Activated gamma-delta T cell treated with anti-CD3 and anti-CD28 coated beads, Interleukin-2, amount 50 U/mL, for 16 hours (primary cell): ENCODE data around the gene SND1.
"Not testable (repeated sequence)": the region's sequence is repeated elsewhere in the genome, so short reads cannot be mapped to it uniquely, and the experiment has no call there.

Experiments
- DNase-seq: peaks from one replicate; pipeline ENCODE4 v3.0.0-alpha.2; 2020; ENCODE audit warnings: low read depth

The SND1 gene

DNA sequence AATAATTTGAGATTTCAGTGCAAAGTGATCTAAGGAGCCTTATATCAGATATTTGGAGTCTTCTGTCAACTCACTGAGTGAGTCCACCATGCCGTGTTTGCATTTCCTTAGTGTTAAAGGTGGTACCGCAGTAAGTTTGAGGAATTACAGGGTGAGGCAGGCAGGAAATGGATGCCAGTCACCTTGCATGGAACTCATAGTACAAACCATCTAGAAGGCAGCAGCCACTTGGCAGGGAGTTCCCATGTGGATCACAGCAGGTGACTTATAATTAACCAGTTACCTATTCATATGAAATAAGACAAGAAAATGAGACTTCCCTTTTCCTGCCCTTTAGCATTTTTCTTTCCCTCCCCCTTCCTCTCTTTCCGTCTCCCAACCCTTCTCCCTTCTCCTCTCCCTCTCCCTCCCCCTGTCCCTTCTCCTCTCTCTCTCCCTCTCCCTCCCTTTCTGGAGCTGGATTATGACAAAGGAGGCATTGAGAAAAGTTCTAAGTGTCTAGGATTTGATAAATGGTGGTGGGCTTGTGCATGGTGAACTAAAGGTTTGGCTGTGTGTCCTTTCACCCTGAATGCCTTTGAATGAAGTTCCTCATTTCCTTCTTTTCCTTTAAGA, 285.2 kb downstream of the SND1 start:
- no peak for DNase-seq

- no peak for DNase-seq
Measured at GRCh38 chr7:127938588-127938987, 286.6 kb downstream of the SND1 start.

DNA sequence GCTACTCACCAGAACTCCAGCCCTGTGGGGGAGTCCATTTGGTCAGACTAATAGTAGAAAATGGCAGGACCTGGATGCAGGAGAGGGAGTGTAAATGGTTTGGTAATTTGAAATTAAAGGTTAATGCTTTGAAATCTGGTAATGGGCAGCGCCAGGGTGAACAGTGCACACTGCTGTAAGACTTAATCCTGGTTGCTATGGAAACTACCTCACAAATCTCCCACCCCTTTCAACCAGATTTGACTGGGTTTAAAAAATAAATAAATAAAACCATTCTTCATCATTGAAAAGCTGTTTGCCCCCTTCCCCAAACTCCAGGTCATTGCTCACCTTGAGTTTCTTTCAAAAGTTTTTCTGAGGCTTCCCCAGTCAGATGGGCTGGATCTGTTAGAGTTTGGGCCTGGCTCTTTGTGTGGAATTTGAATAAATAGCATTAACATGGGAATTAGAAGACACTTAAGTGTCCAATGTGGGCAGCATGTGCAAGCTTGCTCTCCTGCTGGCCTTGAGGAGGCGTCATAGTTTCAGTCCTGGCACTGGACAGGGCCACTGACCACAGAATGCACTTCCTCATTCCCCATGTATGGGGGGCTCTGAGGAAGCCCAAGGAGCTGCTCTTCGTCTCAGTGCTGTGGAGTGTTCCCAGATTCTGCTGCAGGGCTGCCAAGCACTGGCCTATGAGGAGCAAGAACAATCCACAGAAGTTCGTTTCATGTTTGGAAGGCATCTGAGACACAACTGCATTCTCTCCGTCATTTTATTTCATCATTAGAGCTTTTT, 288.6 kb downstream of the SND1 start:
- DNase-seq: no peak

DNA sequence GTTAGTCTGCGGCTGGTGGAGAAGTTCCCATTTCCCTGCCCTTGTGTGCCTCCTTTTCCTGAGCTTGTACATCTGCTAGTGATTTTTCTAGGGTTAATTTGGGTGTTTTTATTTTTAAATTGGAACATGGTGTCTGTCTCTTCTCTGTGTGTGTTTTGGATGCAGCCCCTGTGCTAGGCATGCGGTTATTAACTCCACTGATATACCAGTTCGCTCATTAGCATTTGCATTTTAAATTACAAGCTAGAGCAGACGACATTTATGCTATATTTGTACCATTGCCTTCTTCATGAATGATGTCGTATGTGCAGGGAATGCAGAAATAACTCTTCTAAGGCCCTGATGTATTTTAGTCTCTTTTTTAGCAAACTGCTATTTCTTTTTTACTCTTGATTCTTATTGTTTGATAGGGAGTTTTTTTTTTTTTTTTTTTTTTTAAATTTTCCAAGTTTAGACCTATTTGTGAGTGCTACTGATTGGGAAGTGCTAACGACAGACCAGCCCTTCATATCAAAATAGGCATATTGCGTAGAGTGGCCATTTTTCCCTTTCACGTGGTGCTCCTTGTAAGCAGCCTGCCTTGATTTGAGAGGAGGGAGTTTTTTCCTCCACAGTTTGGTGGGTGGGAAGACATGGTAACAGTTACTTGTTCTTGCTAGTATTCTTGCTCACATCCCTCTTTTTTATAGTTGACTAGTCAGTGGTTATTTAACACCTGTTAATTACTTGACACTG, 289.6 kb downstream of the SND1 start:
- DNase-seq: no peak

DNA sequence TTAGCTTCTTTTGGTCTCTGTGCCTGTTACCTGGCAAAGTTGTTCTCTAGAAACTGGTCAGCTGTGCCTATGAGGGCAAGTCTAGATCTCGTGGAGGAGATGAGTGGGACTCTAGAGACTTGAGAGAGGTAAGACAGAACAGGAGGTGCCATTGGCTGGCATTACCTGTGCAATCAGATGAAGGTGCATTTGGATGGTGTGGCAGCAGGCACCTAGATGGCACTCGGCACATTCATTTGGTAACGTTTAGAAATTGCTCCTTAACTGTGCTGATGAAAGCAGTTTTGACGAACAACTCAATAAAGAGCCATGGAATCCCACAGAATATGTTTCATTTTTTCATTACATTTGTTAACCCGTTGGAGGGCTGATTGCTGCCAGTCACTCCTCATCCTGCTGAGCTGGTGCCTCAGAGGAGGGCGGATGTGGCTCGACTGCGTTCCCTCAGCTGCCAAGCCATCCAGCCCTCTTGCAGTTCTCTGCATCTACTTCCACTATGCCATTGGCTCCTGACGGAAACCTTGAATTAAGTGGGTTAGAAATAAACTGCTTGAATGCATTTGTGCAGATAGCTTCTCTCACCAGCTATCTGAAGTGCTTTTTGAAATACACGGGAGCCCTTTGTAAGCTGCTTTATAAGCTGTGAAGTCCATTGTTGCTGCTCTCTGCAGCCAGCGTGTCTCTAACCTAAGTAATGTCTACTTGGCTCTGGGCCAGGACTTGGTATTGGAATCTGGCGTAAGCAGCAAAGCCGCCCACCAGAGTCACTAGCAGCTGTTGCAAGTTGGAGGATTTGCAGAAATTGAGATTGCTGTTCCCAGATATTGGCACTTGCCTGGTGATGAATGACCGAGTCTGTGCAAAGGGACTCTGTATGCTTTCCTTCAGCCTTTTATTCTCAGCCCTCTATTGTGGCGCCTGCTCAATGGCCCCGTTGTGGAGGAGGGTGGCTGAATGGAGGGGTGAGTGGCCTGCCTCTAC, 291.8 kb downstream of the SND1 start:
- no peak for DNase-seq

- no peak for DNase-seq
Measured at GRCh38 chr7:127946111-127946510, 294.1 kb downstream of the SND1 start.

DNA sequence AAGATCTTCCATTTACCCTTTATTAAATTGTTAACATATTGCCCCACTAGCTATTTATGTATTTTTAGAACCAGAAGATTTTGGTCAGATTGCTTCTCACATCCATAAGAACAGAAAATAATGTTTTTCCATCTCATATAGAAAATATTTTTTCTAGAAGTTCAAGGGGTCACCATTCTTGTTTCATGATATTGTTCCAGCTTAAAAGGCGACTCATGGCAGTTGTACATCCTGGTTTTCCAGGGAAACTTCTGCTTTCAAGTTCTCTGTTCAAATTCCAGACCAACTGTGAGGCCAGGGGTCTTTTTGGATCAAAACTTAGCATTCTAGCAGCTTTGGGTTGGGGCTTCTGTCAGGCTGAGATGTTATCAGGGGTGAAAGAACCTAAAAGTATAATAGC, 294.9 kb downstream of the SND1 start:
- no peak for DNase-seq

- no peak for DNase-seq
Measured at GRCh38 chr7:127948312-127948711, 296.3 kb downstream of the SND1 start.

DNA sequence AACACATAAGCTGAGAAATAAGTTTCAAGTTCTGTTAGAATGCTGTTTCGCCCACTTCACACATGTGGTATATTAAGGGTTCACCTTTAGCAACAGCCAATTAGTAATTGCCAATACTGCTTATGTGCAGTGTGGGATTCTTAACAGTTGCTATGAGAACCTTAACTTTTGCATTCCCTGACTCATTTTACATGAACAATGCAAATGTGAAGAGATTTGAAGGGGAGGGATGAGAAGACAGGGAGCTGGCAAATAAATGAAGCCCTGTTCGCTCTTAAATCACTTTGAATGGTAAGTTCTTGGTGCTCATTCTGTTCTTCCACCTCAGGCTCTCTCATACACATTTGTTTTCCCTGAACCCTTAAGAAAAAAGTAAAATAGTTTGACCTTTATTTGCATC, 296.9 kb downstream of the SND1 start:
- no peak for DNase-seq

- no peak for DNase-seq
Measured at GRCh38 chr7:127949769-127950222, 297.8 kb downstream of the SND1 start.

- no peak for DNase-seq
Measured at GRCh38 chr7:127950233-127950935, 298.4 kb downstream of the SND1 start.

GRCh38 chr7:127953423-127954356, 301.7 kb downstream of the SND1 start:
- DNase-seq: no peak

DNA sequence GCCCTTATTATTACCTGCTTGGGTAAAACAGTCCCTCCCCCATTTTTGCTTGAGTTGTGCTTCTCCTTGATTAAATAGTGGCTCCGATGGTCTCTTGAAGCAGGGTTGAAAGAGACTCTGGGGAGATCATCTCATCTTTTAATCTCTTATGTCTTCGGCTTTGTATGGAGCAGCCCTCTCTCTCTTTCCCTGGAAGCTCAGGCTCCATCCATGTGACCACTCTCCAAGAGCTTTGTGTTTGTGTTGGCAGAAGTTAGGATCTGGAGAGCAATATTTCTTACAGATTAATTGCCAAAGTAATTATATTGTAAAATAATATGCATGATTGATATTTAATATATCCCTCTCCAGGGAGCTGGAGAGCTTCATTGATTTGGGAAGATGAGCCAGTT, 302.4 kb downstream of the SND1 start:
- DNase-seq: no peak

DNA sequence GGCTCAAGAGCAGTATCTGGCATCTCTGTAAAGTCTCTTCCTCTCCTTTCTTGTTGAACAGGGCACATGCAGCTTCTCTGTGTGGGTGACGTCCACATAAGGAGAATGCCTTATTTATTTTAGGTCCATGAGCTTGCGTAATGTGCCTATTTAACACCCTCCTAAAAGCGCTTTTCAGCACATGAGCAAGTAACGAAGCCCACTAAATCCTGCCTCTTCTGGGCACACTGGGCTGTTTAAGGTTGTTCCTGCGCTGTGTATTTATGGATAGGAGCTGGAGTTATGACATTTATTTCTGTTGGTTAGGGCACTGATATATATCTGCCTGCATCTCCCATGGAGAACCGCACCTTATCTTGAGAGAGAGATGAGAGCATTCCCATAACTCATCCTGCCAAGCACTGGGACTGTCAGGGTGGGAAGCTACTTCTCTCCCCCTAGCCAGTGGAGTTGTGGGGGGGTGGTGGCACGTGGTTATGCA, 303.1 kb downstream of the SND1 start:
- no peak for DNase-seq

- DNase-seq: no peak
Measured at GRCh38 chr7:127957886-127958285, 305.9 kb downstream of the SND1 start.

DNA sequence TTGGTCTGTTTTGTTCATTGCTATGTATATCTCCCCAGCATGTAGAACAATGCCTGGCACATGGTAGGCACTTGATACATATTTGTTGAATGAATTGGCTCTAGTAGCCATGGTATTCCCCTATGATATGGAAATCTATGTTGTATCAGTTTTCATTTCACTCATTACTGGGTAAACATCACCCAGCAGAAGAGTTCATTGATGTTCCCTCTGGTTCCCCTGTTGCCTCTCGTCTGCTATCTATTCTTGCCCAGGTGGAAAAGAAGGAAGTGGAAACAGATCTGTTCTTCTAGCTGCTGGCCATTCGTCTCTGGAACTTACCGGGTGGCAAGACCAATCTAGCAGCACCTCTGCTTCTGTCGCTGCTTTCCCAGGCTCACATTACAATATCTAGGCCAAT, 307.8 kb downstream of the SND1 start:
- DNase-seq: no peak

DNA sequence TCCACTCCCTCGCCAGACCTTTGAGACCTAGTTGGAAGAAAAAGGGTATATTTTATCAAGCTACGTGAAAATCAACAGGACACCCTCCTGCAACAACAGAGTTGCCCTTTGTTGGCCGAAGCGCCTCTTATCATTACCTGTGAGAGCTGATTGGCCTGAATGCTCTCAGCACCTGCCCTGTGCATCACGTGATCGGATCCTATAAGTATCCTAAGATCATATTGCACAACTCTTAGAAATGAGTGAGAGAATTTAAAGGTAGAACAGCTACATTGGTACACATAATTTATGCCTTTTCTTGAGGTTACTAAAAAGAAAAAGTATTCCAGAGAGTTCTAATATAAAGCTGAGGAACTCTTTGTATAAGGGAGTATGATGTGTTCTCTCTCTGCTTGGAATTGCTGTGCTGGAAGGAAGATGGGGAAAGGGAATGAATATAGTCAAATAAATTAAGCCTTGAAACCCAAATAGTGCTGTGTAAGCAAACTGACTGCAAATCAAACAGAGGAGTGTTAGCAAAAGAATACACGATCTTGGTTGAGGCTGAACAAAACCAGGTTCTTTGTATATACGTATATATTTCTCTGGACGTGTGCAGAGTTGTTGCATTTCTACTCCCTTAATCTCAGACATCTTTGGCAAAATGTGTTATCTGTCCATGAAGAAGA, 309.9 kb downstream of the SND1 start:
- no peak for DNase-seq

- no peak for DNase-seq
Measured at GRCh38 chr7:127962589-127963361, 310.8 kb downstream of the SND1 start.

- DNase-seq: not testable (repeated sequence)
Measured at GRCh38 chr7:127963850-127964249, 311.9 kb downstream of the SND1 start.
